Endothelial cell of umbilical vein (primary cell): ENCODE results near the gene SGPP1.

Experiments
- FOS ChIP-seq: IDR thresholded peaks from 2 replicates; pipeline ENCODE4 v1.6.1; 2011; ENCODE audit warnings: mild to moderate bottlenecking, low read length, moderate library complexity, borderline replicate concordance; ENCODE audit not compliant: insufficient read depth
- GATA2 ChIP-seq: IDR thresholded peaks from 2 replicates; pipeline ENCODE4 v1.7.0; 2011; ENCODE audit warnings: low read depth, mild to moderate bottlenecking, moderate library complexity, mixed read lengths, low read length; ENCODE audit not compliant: insufficient read length, insufficient read depth
- POLR2A ChIP-seq: IDR thresholded peaks from 2 replicates; pipeline ENCODE4 v1.6.1; 2012; ENCODE audit warnings: low read depth, mild to moderate bottlenecking, control low read depth, low read length
- TF ChIP-seq, protein P1 (sequence below), 2 donors: IDR thresholded peaks; 1 replicate in 1 of 2; 2 replicates in 1 of 2; pipeline ENCODE4 v1.5.1; 2011; ENCODE audit warnings: low read length in 2 of 2, mild to moderate bottlenecking in 2 of 2, moderate library complexity in 2 of 2, control low read depth in 1 of 2, inconsistent platforms in 1 of 2, low read depth in 1 of 2; ENCODE audit not compliant: insufficient read depth in 1 of 2; ENCODE audit errors: extremely low read depth in 1 of 2
- TF ChIP-seq, protein P2 (sequence below): IDR thresholded peaks from 2 replicates; pipeline ENCODE4 v1.6.1; 2011; ENCODE audit not compliant: insufficient read depth, insufficient read length

DNA sequence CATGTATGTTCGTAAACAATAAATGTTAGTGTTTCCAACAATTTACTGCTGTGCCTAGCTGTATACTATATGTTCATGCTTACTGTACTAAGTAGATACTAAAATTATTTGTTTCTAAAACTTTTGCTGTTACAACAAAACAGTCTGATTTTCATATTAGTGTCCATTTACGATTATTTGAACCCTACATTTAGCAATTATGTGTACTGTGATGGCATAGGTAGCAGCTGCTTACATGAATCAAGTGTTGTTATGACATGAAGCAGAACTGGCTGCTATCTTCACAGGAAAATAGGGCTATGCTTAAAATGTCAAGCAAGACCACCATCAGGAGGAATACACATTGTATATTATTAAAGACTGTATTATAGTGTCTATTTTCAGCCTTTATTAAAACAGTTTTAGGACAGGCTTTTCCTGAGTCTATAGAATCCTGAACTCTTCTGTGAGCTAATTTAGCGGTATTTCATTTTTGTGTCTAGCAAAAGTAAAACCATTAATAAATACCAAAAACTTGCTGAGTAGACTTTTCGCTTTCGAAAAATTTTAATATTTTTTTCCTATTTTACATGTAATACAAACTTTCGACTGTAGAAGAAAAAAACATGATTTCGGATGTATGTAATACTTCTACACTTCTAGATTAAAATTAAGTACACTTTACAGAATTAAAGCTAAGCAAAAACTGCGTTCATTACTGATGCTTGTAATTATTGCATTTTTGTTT lies 85.0 kb downstream of the SGPP1 start:
- TF ChIP-seq, protein P1, sequence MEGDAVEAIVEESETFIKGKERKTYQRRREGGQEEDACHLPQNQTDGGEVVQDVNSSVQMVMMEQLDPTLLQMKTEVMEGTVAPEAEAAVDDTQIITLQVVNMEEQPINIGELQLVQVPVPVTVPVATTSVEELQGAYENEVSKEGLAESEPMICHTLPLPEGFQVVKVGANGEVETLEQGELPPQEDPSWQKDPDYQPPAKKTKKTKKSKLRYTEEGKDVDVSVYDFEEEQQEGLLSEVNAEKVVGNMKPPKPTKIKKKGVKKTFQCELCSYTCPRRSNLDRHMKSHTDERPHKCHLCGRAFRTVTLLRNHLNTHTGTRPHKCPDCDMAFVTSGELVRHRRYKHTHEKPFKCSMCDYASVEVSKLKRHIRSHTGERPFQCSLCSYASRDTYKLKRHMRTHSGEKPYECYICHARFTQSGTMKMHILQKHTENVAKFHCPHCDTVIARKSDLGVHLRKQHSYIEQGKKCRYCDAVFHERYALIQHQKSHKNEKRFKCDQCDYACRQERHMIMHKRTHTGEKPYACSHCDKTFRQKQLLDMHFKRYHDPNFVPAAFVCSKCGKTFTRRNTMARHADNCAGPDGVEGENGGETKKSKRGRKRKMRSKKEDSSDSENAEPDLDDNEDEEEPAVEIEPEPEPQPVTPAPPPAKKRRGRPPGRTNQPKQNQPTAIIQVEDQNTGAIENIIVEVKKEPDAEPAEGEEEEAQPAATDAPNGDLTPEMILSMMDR (IDR thresholded peaks at IDR 0.05; ENCODE audit: extremely low read depth in 1 of 2, insufficient read depth in 1 of 2, low read depth in 1 of 2, low read length in 2 of 2) = no peak
- TF ChIP-seq FOS (no peak), POLR2A (no peak), GATA2 (no peak)
- TF ChIP-seq, protein P2, sequence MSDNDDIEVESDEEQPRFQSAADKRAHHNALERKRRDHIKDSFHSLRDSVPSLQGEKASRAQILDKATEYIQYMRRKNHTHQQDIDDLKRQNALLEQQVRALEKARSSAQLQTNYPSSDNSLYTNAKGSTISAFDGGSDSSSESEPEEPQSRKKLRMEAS = no peak
